Lower lobe of right lung (tissue), 2 donors: ENCODE results near the gene GPC3. TPM values are rescaled to one million over a fixed set of nuclear protein-coding genes. Genes with fewer than 3 reads are reported as not detected.
A peak's percentile ranks its signal among the peaks of the same experiment; 100 is the strongest.

Experiments
- ATAC-seq, 2 donors: fragments of 200-7000 bp; cut with Tn5 transposase; one replicate each; pipeline ENCODE4 v1.9.1; 2020 to 2022; ENCODE audit warnings: mild to moderate bottlenecking in 2 of 2, moderate library complexity in 2 of 2
- DNase-seq: peaks from one replicate; pipeline ENCODE4 v3.0.0-alpha.2; 2020
- H3K27ac ChIP-seq: fragments of 200-600 bp; one replicate; pipeline ENCODE4 v1.8.0; 2022
- H3K27me3 ChIP-seq: fragments of 200-600 bp; one replicate; pipeline ENCODE4 v1.8.0; 2022; ENCODE audit warnings: low read depth
- H3K36me3 ChIP-seq: fragments of 200-600 bp; one replicate; pipeline ENCODE4 v1.8.0; 2022; ENCODE audit warnings: mild to moderate bottlenecking
- H3K4me1 ChIP-seq: fragments of 200-600 bp; one replicate; pipeline ENCODE4 v1.8.0; 2022
- H3K4me3 ChIP-seq: fragments of 200-600 bp; one replicate; pipeline ENCODE4 v1.8.0; 2022; ENCODE audit warnings: mild to moderate bottlenecking
- H3K9me3 ChIP-seq: fragments of 200-600 bp; one replicate; pipeline ENCODE4 v1.8.0; 2022
- intact Hi-C: fragments of 100-400 bp; cut with DNase I; formaldehyde crosslinking; loops from one replicate; pipeline ENCODE4 v1.11.0; 2022
- total RNA-seq: library from RNA; stranded (reverse); fragmentation: NEBNext Ultra II Directional; extraction: Animal tissue kit (Norgen Biotek cat#: 25700); gene quantifications from one replicate; pipeline ENCODE4 v1.2.1, GENCODE V29; 2021
- TF ChIP-seq, protein P1 (sequence below): fragments of 200-600 bp; IDR thresholded peaks from one replicate; pipeline ENCODE4 v1.8.0; 2022; ENCODE audit warnings: antibody characterized with exemption, mild to moderate bottlenecking
- donor health status: DM: no; HTN: yes; CAD: no; lungs with severe emphysema.

Gene GPC3
- total RNA-seq, 1 donor from 2014 or later, result 50.2 TPM

- Histone ChIP-seq H3K36me3 (no peaks in the 10 kb centered on the region), H3K27ac (no peak overlapping the region), H3K4me3 (no peak overlapping the region), H3K9me3 (no peaks in the 10 kb centered on the region), H3K27me3 (no peaks in the 10 kb centered on the region), H3K4me1 (no peaks in the 10 kb centered on the region)
- TF ChIP-seq, protein P1, sequence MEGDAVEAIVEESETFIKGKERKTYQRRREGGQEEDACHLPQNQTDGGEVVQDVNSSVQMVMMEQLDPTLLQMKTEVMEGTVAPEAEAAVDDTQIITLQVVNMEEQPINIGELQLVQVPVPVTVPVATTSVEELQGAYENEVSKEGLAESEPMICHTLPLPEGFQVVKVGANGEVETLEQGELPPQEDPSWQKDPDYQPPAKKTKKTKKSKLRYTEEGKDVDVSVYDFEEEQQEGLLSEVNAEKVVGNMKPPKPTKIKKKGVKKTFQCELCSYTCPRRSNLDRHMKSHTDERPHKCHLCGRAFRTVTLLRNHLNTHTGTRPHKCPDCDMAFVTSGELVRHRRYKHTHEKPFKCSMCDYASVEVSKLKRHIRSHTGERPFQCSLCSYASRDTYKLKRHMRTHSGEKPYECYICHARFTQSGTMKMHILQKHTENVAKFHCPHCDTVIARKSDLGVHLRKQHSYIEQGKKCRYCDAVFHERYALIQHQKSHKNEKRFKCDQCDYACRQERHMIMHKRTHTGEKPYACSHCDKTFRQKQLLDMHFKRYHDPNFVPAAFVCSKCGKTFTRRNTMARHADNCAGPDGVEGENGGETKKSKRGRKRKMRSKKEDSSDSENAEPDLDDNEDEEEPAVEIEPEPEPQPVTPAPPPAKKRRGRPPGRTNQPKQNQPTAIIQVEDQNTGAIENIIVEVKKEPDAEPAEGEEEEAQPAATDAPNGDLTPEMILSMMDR, result no peak
- DNase-seq (no peak), ATAC-seq (no peak)
- intact Hi-C loops, result no loop called here
Measured at GRCh38 chrX:133847340-133847994, 137.9 kb downstream of the GPC3 start.

- Histone ChIP-seq H3K27ac (no peak overlapping the region), H3K4me3 (no peak overlapping the region), H3K9me3 (no peaks in the 10 kb centered on the region), H3K36me3 (no peaks in the 10 kb centered on the region), H3K27me3 (no peaks in the 10 kb centered on the region), H3K4me1 (no peaks in the 10 kb centered on the region)
- intact Hi-C loops, result no loop called here
- no peak for DNase-seq
- TF ChIP-seq, protein P1, result no peak
- no peak for ATAC-seq
Measured at GRCh38 chrX:133846311-133846710, 139.1 kb downstream of the GPC3 start.

DNA sequence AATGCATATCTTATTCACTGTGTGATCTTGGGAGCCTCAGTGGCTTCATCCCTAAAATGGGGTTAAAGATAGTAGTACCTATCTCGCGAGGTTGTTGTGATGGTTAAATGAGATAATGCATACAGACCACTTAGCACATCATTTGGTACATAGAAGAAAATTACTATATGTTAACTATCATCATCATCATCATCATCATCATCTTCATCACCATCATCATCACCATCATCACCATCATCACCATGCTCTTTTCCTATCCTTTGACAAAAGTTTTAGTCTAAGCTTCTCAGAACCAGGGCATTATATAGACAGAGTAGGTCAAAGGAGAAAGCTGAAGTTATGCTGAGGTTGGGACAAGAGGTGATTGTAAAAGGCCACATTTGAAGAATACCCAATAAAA, 145.0 kb downstream of the GPC3 start:
- ATAC-seq (no peak), DNase-seq (no peak)
- Histone ChIP-seq H3K27ac (no peak overlapping the region), H3K9me3 (no peaks in the 10 kb centered on the region), H3K4me1 (no peaks in the 10 kb centered on the region), H3K36me3 (no peaks in the 10 kb centered on the region), H3K4me3 (no peak overlapping the region), H3K27me3 (no peaks in the 10 kb centered on the region)
- TF ChIP-seq, protein P1, result no peak
- intact Hi-C loops, result no loop called here

GRCh38 chrX:133838761-133839676, 146.4 kb downstream of the GPC3 start:
- no peaks in the 10 kb centered on the region for H3K4me1 ChIP-seq
- TF ChIP-seq, protein P1, result peak; percentile 48
- ATAC-seq (no peak), DNase-seq (no peak)
- no peak overlapping the region for H3K4me3 ChIP-seq
- no peaks in the 10 kb centered on the region for H3K36me3 ChIP-seq
- no peaks in the 10 kb centered on the region for H3K27me3 ChIP-seq
- H3K9me3 ChIP-seq, result no peaks in the 10 kb centered on the region
- intact Hi-C loops, result no loop called here
- no peak overlapping the region for H3K27ac ChIP-seq

GRCh38 chrX:133837091-133837490, 148.3 kb downstream of the GPC3 start:
- Histone ChIP-seq H3K27me3 (no peaks in the 10 kb centered on the region), H3K4me3 (no peak overlapping the region), H3K36me3 (no peaks in the 10 kb centered on the region), H3K9me3 (no peaks in the 10 kb centered on the region), H3K4me1 (no peaks in the 10 kb centered on the region), H3K27ac (no peak overlapping the region)
- TF ChIP-seq, protein P1, result no peak
- no peak for ATAC-seq
- intact Hi-C loops, result no loop called here
- DNase-seq, result no peak
